HG02798 (cell line): ENCODE results near the gene CHKA.
"Not testable (repeated sequence)": the region's sequence is repeated elsewhere in the genome, so short reads cannot be mapped to it uniquely, and the experiment has no call there.

Experiments used
- ATAC-seq: cut with Tn5 transposase; IDR thresholded peaks from one replicate; pipeline ENCODE4 v1.9.1; 2021; ENCODE audit warnings: mild to moderate bottlenecking; ENCODE audit not compliant: unreplicated experiment, poor library complexity

Gene CHKA

DNA sequence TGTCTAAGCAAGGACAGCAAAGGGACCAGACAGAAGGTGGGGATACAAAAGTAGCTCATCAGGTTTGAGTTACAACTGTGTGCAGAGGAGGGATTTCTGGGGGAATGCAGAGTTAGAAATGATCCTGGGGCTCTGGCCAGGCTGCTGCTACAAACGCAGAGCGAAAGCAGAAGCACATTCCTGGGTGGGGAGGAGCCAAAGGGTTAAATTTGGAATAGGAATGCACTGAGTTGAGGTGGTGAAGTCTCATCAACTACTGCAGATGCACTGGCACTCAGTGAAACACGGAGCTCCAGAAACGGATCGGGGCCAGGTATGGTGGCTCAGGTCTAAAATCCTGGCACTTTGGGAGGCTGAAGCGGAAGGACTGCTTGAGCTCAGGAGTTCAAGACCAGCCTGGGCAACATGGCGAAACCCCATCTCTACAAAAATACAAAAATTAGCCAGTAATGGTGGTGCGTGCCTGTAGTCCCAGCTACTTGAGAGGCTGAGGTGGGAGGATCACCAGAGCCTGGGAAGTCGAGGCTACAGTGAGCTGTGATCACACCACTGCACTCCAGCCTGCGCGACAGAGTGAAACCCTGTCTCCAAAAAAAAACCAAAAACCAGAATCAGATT lies 3.2 kb downstream of the CHKA start:
- no peak for ATAC-seq

DNA sequence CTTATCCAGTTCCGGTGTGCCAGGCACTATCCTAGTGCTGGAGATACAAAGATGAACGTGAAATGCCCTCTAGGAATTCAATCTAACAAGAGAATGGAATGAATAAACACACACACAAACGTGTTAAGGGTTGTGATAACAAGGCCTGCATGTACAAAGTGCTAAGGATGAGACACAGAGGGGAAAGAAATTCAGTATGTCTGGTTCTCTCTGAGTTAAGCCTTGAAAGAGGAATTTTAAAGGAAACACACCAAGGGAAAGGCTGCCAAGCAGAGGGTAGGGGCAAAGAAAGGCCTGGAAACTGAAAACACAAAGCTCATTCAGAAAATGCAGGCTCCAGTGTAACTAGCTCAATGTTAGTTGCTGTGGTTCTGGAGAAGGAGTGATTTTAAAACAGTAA lies 4.2 kb downstream of the CHKA start:
- ATAC-seq = no peak

- ATAC-seq = no peak
Measured at GRCh38 chr11:68116126-68116525, 5.1 kb downstream of the CHKA start.

GRCh38 chr11:68115285-68115684 lies 5.9 kb downstream of the CHKA start:
- ATAC-seq = no peak

GRCh38 chr11:68113986-68114385 lies 7.2 kb downstream of the CHKA start:
- ATAC-seq = no peak

DNA sequence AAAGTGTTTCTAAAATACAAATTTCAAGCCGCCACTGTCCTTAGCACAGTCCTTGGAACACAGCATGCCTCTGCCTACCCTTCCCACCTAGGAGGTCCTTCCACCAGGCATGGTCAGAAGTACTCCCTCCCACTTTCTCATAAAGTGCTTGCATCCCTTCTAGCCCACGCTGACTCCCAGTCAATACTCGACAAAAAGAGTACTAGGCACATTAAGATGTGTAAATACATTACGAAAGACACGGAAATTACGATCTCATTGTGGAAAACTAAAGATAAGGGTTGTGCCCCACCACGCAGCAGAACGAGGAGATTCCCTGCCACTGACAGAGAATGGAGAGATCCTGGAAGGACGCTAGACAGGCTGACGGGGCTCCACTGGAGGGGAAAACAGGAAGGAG lies 13.5 kb downstream of the CHKA start:
- no peak for ATAC-seq

DNA sequence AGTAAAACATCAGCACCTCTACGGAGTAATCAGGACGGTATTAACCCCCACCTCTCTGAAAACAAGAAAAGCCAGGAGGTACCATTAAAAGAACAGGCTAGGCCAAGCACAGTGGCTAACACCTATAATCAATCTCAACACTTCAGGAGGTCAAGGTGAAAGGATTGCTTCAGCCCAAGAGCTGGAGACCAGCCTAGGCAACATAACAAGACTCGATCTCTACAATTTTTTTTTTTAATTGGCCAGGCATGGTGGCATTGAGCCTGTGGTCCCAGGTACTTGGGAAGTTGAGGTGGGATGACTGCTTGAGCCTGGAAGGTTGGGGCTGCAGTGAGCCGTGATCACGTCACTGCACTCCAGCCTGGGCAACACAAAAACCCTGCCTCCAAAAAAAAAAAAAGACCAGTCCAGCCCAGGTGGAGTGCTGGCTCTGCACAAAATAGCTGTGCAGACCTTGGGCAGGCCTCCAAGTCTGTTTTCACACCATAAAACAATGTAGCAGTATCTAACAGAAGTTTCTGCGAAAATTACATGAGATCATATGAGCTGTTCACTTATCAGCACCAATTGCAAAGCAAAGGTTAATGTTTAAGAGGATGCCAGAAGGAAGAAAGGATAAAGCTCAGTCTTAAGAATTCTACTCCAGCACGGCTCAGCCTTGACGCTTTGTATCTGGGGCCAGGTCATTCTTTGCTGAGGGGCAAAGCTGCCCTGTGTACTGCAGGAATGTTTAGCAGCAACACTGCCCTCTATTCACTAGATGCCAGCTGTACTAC lies 14.8 kb downstream of the CHKA start:
- no peak for ATAC-seq

GRCh38 chr11:68099474-68100405 lies 21.4 kb downstream of the CHKA start:
- ATAC-seq = no peak

DNA sequence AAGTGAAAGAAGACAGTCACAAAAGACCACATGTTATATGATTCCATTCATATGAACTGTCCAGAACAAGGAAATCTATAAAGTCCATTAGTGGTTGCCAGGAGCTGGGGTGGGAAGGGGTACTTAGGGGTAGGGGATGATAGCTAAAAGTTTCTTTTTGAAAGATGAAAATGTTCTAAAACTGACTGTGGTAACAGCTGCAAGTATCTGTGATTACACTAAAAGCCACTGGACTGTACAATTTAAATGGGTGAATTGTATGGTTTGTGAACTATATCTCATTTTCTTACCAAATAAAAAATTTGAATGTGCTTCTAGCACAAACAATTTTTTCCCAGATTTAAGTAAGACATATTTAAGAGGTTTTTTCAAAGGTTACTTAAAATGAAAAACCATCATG lies 22.1 kb downstream of the CHKA start:
- ATAC-seq = no peak

GRCh38 chr11:68096962-68097361 lies 24.2 kb downstream of the CHKA start:
- ATAC-seq = no peak

DNA sequence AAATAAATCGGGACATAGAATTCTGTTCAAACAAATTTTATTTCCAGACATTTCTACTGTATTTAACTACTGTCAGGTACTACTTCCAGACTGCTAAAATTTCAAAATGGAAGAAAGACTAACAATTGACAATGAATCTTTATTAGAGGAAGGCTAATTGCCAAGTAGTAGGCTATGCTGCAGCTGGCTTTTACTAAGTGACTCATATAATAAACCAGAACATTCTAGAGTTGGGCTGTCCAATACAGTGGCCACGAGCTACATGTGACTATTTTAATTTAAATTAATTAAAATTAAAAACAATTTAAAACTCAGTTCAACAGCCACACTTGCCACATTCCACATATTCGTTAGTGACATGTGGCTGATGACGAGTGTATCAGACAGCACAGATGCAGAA lies 27.6 kb downstream of the CHKA start:
- no peak for ATAC-seq

DNA sequence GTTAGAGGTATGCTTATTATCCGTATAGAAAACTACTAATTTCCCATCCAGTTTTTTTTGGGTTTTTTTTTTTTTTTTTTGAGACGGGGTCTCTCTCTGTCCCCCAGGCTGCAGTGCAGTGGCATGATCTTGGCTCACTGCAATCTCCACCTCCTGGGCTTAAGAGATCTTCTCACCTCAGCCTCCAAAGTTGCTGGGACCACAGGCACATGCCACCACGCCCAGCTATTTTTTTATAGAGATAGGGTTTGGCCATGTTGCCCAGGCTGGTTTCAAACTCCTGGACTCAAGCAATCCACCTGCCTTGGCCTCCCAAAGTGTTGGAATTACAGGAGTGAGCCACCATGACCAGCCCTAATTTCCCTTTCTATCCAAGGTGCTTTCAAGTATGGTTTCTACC lies 28.2 kb downstream of the CHKA start:
- ATAC-seq = not testable (repeated sequence)

DNA sequence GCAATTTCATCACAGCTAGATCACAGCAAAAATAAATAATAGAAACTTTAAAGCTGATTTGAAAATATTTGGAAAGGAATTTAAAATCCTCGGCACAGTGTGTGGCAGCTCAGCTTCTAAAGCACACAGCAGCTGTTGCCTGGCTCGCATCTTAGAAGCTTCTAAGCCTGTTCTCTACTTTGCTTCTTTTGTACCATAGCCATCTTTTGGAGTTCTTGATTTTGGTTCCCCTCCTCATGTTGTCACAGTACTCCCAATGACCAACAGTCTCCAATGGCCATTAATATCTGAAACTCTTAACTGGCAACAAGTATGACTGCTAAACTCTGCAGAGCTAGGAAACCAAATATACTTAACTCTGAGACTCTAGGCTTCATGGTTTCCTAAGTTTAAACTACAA lies 28.8 kb downstream of the CHKA start:
- no peak for ATAC-seq

GRCh38 chr11:68090706-68091105 lies 30.5 kb downstream of the CHKA start:
- no peak for ATAC-seq

GRCh38 chr11:68090287-68090686 lies 30.9 kb downstream of the CHKA start:
- no peak for ATAC-seq

- no peak for ATAC-seq
Measured at GRCh38 chr11:68089679-68090078, 31.5 kb downstream of the CHKA start.

GRCh38 chr11:68083517-68083916 lies 37.7 kb downstream of the CHKA start:
- ATAC-seq = no peak

- ATAC-seq = no peak
Measured at GRCh38 chr11:68082481-68082880, 38.7 kb downstream of the CHKA start.

- no peak for ATAC-seq
Measured at GRCh38 chr11:68081691-68082090, 39.5 kb downstream of the CHKA start.

DNA sequence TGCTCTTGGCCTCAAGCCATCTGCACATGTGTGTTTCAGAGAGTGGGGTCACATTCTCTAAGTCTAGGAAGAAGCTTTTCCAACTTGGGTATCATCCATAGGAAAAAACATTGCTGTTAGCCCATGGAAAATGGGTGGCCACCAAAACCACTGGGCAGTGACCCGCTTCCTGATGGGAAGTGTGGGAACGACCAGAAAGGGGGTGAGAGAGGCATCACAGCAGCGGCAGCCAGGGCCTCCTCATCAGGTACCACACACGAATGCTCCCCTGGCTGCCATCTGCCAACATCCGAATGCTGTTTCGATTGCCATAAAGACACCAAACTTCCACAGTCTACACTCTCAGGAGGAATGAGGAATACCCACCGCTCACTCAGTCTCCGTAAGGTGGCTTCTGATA lies 40.3 kb downstream of the CHKA start:
- no peak for ATAC-seq
